SK-N-SH treated with all-trans-retinoic acid at 6 μM for 48 hours (cell line): ENCODE results near the gene DCHS2.

Source experiments
- BACH2 ChIP-seq: fragments of 250-450 bp; sonication (Bioruptor Pico); IDR thresholded peaks from 2 replicates; pipeline ENCODE4 v1.9.0; 2021; ENCODE audit warnings: mild to moderate bottlenecking, borderline replicate concordance
- CSDC2 ChIP-seq: fragments of 250-450 bp; sonication (Bioruptor Pico); IDR thresholded peaks from 2 replicates; pipeline ENCODE4 v1.5.0; 2020; ENCODE audit warnings: mild to moderate bottlenecking, moderate library complexity
- GLIS3 ChIP-seq: fragments of 250-450 bp; sonication (Bioruptor Pico); IDR thresholded peaks from 2 replicates; pipeline ENCODE4 v1.5.0; 2020; ENCODE audit warnings: mild to moderate bottlenecking, moderate library complexity
- PATZ1 ChIP-seq: fragments of 250-450 bp; sonication (Bioruptor Pico); IDR thresholded peaks from 2 replicates; pipeline ENCODE4 v1.8.0; 2020; ENCODE audit warnings: mild to moderate bottlenecking, moderate library complexity, borderline replicate concordance
- PPARA ChIP-seq: fragments of 250-450 bp; sonication (Bioruptor Pico); IDR thresholded peaks from 2 replicates; pipeline ENCODE4 v1.5.0; 2020; ENCODE audit warnings: mild to moderate bottlenecking, borderline replicate concordance
- RARB ChIP-seq: fragments of 250-450 bp; sonication (Bioruptor Pico); IDR thresholded peaks from 2 replicates; pipeline ENCODE4 v1.8.0; 2021; ENCODE audit warnings: mild to moderate bottlenecking, moderate library complexity
- SNAI2 ChIP-seq: fragments of 250-450 bp; sonication (Bioruptor Pico); IDR thresholded peaks from 2 replicates; pipeline ENCODE4 v1.5.0; 2020; ENCODE audit warnings: mild to moderate bottlenecking, moderate library complexity
- ZC3H10 ChIP-seq: fragments of 250-450 bp; sonication (Bioruptor Pico); IDR thresholded peaks from 2 replicates; pipeline ENCODE4 v1.5.1; 2021; ENCODE audit warnings: mild to moderate bottlenecking, moderate library complexity
- ZFP3 ChIP-seq: fragments of 250-450 bp; sonication (Bioruptor Pico); IDR thresholded peaks from 2 replicates; pipeline ENCODE4 v1.5.0; 2020; ENCODE audit warnings: mild to moderate bottlenecking, moderate library complexity
- ZFP30 ChIP-seq: fragments of 450-650 bp; formaldehyde crosslinking; IDR thresholded peaks from 2 replicates; pipeline ENCODE4 v1.5.0; 2022; ENCODE audit warnings: mild to moderate bottlenecking, moderate library complexity
- ZNF8 ChIP-seq: fragments of 450-650 bp; formaldehyde crosslinking; IDR thresholded peaks from 2 replicates; pipeline ENCODE4 v1.5.0; 2020; ENCODE audit warnings: mild to moderate bottlenecking, moderate library complexity
- TF ChIP-seq, protein P1 (sequence below): fragments of 250-450 bp; sonication (Bioruptor Pico); IDR thresholded peaks from 2 replicates; pipeline ENCODE4 v1.8.0; 2021; ENCODE audit warnings: low read depth, mild to moderate bottlenecking, moderate library complexity, borderline replicate concordance

DNA sequence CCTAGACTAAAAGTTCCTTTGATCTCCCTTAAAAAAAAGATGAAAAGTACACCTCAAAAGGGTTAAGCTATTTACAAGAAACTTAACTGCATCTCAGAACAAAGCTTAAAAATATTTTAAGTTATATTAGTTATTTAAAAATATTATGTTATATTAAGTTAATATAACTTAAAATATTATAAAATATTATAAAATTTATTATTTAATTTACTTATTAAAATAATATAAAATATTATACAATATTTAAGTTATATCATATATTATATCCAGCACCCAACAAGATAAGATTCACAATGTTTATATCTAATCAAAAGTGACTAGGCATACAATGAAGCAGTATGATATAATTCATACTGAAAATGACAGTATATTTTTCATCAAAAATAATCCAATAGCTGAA, 296.9 kb downstream of the DCHS2 start:
- TF ChIP-seq CSDC2 (CRISPR knock-in tag) (no peak), PPARA (CRISPR knock-in tag) (no peak), ZC3H10 (CRISPR knock-in tag) (no peak), ZFP3 (no peak), ZNF8 (CRISPR knock-in tag) (no peak), PATZ1 (CRISPR knock-in tag) (no peak), RARB (CRISPR knock-in tag) (no peak), ZFP30 (CRISPR knock-in tag) (no peak), BACH2 (CRISPR knock-in tag) (no peak), GLIS3 (CRISPR knock-in tag) (no peak), SNAI2 (CRISPR knock-in tag) (no peak)
- TF ChIP-seq, protein P1, sequence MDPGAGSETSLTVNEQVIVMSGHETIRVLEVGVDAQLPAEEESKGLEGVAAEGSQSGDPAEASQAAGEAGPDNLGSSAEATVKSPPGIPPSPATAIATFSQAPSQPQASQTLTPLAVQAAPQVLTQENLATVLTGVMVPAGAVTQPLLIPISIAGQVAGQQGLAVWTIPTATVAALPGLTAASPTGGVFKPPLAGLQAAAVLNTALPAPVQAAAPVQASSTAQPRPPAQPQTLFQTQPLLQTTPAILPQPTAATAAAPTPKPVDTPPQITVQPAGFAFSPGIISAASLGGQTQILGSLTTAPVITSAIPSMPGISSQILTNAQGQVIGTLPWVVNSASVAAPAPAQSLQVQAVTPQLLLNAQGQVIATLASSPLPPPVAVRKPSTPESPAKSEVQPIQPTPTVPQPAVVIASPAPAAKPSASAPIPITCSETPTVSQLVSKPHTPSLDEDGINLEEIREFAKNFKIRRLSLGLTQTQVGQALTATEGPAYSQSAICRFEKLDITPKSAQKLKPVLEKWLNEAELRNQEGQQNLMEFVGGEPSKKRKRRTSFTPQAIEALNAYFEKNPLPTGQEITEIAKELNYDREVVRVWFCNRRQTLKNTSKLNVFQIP (CRISPR knock-in tag) = no peak
